OCI-LY1 (cell line): ENCODE results near the gene APOA4.

Experiments used
- CTCF ChIP-seq: fragments of 200-600 bp; sonication (generic), shearing (Covaris generic); IDR thresholded peaks from 2 replicates; pipeline ENCODE4 v1.5.1; 2017; ENCODE audit warnings: mild to moderate bottlenecking, antibody characterized with exemption, low read length, moderate library complexity, mixed read lengths
- EZH2 ChIP-seq: fragments of 200-600 bp; sonication (generic), shearing (Covaris generic); IDR thresholded peaks from 2 replicates; pipeline ENCODE4 v1.8.0; 2017; ENCODE audit warnings: borderline replicate concordance, mixed run types, mild to moderate bottlenecking, antibody characterized with exemption, low read length, moderate library complexity, mixed read lengths

- TF ChIP-seq CTCF (no peak), EZH2 (no peak)
Observed at GRCh38 chr11:116822575-116822974, 529 bp downstream of the APOA4 start.
